Measurements from ENCODE around the gene RHOC.
"Not testable (repeated sequence)": the region's sequence is repeated elsewhere in the genome, so short reads cannot be mapped to it uniquely, and the experiment has no call there.

The RHOC gene

DNA sequence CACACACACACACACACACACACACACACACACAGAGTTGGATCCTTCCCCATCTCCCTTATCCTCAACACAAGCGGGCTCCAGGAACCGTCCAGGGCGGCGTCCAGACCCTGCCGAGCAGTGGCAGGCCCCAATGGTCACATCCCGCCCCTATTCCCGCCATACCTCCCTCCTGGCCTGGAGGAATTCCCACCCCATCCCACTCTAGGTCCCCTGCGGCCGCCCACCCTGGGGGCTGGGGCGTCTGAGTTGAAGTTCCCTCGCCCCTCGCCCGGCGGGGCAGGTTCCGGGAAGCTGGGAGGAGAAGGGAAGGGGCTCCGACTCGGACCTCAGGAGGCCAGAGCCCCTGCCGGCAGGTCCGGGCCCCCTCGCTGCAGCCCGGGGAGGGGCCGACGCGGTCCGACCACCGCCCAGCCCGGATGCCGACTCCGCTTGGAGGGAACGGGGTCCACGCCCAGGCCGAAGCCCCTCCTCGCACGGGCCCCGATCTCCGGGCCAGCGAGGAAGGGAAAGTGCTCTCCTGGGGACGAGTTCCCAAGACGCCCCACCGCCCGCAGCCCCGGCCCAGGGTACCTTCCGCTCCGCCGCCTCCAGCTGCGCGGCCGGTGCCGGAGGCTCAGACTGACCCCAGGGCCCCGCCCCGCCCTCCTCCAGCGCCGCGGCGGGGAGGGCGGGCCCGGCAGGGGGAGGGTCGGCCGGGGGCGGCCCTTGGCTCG is at the start of gene RHOC:
Gene RHOC (minus strand): TSS at position 623 of the 716 bp plus-strand sequence. CDS start 3,328 bp downstream, outside the sequence.
- peak; percentile 67 for DNase-seq (ENCODE audit: low read depth, low spot score)

- no peak for DNase-seq (ENCODE audit: low read depth, low spot score)
Observed at GRCh38 chr1:112754116-112754628, 47.2 kb upstream of the RHOC start.

GRCh38 chr1:112748396-112748795 is 41.5 kb upstream of the RHOC start:
- DNase-seq (ENCODE audit: low read depth, low spot score), result no peak

DNA sequence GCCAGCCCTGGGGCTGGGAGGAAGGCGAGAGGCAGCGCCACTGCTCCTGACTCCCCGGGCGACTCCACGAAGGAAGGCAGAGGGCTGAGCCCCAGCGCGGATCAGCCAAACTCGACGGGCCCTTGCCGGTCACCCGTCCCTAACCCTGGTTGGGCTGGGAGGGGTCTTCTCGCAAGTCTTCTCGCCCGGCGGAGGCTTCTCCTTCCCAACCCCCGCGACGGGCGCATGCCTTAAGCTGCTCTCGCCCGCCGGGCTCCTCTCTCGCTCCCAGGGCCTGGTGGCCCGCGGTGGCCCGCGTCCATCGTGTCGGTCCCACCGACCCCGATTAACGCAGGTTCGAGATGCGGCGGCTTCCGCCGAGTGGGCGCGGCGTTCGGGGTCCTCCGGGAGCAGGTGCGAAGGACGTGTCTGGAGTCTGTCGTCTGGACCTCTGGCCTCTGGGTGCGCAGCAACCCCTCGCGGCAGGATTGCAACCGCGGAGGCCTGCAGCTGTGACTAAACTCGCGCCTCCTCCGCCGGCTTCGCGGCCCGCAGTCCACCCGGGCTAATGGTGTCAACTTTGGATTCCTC is 37.2 kb upstream of the RHOC start:
- DNase-seq (ENCODE audit: low read depth, low spot score), result peak; percentile 69

GRCh38 chr1:112743174-112744008 is 36.5 kb upstream of the RHOC start:
- DNase-seq (ENCODE audit: low read depth, low spot score), result peak; percentile 47

DNA sequence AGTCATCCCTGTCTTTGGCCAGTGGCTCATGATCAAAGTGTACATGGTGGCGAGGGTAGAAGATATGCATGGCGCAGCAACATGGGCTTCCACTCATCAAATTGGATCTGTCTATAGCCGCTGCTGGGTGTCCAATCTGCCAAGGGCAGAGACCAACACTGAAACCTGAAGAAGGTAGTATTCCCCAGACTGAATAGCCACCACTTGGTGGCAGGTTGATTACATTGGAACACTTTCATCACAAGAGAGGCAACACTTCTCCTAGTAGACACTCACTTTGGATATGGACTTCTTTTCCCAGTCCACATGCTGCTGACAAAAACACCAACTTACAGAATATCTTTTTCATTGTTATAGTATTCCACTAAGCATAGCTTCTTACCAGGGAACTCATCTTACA is 30.6 kb upstream of the RHOC start:
- no peak for DNase-seq (ENCODE audit: low read depth, low spot score)

DNA sequence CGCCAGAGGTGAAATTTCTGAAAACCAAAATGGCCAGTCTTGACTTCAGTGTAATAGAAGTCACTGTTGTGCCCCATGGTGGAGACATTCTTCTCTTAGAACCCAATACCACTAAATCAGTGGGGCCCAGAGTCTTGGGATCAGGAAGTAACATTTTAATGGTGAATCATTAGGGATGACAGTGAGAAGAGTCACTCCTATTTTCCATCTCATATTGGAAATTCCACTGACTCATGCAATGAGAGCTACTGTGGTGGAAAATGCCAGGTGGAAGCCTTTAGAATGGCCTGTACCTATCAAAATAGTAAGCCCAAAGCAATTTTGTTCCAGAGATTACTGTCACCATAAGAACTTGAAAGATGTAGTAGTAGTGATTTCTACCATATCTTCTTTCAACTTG is 28.8 kb upstream of the RHOC start:
- DNase-seq (ENCODE audit: low read depth, low spot score), result no peak

DNA sequence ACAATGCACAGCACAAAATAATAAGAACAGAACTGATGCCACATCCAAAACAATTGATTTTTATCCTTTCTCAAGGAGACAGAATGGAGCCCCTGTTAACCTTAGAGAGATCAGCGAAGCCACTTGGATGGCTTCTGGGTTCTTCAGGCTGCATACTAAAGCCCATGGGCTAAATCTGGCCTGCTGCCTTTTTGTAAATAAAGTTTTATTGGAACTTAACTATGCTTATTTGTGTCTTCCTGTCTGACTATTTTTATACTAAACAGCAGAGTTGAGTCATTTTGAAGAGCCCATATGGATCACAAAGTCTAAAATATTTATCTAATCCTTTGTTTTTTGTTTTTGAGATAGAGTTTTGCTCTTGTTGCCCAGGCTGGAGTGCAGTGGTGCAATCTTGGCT is 24.5 kb upstream of the RHOC start:
- DNase-seq (ENCODE audit: low read depth, low spot score), result no peak

- no peak for DNase-seq (ENCODE audit: low read depth, low spot score)
Observed at GRCh38 chr1:112729909-112730308, 23.0 kb upstream of the RHOC start.

GRCh38 chr1:112729011-112729410 is 22.1 kb upstream of the RHOC start:
- not testable (repeated sequence) for DNase-seq (ENCODE audit: low read depth, low spot score)

DNA sequence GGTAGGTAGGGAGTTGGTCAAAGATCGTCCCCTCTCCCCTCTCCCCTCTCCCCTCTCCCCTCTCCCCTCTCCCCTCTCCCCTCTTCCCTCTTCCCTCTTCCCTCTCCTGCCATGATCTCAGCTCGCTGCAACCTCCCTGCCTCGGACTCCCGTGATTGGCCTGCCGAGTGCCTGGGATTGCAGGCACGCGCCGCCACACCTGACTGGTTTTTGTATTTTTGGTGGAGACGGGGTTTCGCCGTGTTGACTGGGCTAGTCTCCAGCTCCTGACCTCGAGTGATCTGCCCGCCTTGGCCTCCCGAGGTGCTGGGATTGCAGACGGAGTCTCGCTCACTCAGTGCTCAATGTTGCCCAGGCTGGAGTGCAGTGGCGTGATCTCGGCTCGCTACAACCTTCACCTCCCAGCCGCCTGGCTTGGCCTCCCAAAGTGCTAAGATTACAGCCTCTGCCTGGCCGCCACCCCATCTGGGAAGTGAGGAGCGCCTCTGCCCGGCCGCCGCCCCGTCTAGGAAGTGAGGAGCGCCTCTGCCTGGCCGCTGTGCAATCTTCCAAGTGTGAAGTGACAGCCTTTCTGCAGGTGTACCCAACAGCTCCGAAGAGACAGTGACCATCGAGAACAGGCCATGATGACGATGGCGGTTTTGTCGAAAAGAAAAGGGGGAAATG is 21.5 kb upstream of the RHOC start:
- DNase-seq (ENCODE audit: low read depth, low spot score), result not testable (repeated sequence)

DNA sequence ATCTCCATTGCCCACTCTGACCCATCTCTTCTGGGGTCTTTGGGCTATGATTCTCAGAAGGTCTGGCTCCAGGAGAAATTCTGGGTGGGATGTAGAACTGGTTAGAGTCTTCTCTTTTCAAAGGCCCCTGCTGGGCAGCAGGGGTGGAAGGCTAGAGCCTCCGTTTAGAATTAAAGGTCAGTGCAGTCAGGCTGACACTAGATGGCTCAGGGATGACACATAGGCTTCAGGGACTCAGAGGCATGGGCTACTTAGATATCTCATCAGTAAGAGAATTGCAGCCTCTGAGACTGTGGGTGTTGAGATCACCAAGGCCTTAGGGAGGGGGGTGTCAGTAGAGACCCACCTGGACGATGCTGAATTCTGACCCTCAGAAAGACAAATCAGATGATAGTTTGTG is 20.8 kb upstream of the RHOC start:
- no peak for DNase-seq (ENCODE audit: low read depth, low spot score)

GRCh38 chr1:112724240-112724639 is 17.3 kb upstream of the RHOC start:
- DNase-seq (ENCODE audit: low read depth, low spot score), result not testable (repeated sequence)

- no peak for DNase-seq (ENCODE audit: low read depth, low spot score)
Observed at GRCh38 chr1:112723511-112723839, 16.5 kb upstream of the RHOC start.

GRCh38 chr1:112722601-112723510 is 15.9 kb upstream of the RHOC start:
- peak; percentile 72 for DNase-seq (ENCODE audit: low read depth, low spot score)

- DNase-seq (ENCODE audit: low read depth, low spot score), result no peak
Observed at GRCh38 chr1:112721966-112722524, 15.1 kb upstream of the RHOC start.

DNA sequence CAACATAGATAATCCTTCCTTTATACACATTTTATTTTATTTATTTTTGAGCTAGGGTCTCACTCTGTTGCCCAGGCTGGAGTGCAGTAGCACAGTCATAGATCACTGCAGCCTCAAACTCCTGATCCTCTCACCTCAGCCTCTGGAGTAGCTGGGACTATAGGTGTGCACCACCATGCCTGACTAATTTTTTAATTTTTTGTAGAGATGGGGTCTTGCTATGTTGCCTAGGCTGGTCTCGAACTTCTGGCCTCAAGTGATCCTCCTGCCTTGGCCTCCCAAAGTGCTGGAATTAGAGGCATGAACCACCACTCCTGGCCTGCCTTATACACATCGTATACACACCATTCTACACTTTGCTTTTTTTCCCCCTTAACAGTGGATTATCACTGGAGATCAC is 14.4 kb upstream of the RHOC start:
- DNase-seq (ENCODE audit: low read depth, low spot score), result not testable (repeated sequence)

GRCh38 chr1:112720800-112721199 is 13.9 kb upstream of the RHOC start:
- no peak for DNase-seq (ENCODE audit: low read depth, low spot score)

GRCh38 chr1:112719706-112720105 is 12.8 kb upstream of the RHOC start:
- no peak for DNase-seq (ENCODE audit: low read depth, low spot score)

- DNase-seq (ENCODE audit: low read depth, low spot score), result peak; percentile 74
Observed at GRCh38 chr1:112718691-112719418, 11.9 kb upstream of the RHOC start.

All from ELF-1 (cell line).